Keratinocyte (primary cell): ENCODE measurements around the gene HSP90AA1.

Experiments used
- EZH2 ChIP-seq: IDR thresholded peaks from one replicate; pipeline ENCODE4 v1.6.1; 2012; ENCODE audit warnings: inconsistent platforms, mild to moderate bottlenecking, low read length, moderate library complexity
- TF ChIP-seq, protein P1 (sequence below), 3 experiments: IDR thresholded peaks in 1 of 3; conservative IDR thresholded peaks in 1 of 3; optimal IDR thresholded peaks in 1 of 3; 2 replicates in 2 of 3; 3 replicates in 1 of 3; pipeline versions ENCODE3 to v1.5.1; 2011; ENCODE audit warnings: low read length in 3 of 3, mild to moderate bottlenecking in 3 of 3, moderate library complexity in 2 of 3, control low read depth in 1 of 3, inconsistent platforms in 1 of 3; ENCODE audit not compliant: insufficient read depth in 2 of 3; ENCODE audit errors: extremely low read depth in 1 of 3

DNA sequence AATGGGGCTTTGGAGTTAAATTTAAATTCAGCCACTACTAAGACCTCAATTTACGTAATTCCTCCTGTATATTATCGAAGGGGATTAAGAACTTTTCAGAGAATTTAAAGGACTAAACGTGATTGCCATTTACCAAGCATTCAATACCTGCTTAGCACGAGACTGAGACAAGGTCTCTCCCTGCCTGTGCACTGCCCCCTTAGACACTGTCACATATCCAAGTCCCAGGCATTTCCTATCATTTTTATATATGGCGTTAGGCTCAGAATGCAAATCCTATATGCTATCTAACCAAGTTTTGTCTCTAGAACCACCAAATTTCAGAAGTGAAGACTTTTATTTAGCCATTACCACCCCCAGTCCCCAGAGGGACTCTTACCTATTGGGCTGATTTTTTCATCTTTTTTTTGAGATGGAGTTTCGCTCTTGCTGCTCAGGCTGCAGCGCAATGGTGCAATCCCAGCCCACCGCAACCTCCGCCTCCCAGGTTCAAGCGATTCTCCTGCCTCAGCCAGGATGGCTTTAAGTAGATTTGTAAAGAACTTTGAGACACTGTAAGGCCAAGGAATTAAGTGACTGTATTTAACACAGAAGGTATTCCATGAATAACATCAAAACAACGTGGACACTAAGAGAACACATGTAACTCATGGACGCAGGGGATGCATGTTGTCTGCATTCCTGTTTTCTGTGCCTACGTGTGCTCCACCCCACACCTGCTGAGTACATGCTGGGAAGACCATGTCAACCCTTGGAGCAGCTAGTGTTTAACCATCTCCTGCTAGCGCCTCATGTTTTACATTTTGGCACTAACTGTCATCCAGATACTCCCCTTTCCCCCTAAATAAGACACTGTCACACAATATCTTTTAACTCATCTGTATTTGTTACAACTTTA, 6.4 kb downstream of the HSP90AA1 start:
- TF ChIP-seq, protein P1, sequence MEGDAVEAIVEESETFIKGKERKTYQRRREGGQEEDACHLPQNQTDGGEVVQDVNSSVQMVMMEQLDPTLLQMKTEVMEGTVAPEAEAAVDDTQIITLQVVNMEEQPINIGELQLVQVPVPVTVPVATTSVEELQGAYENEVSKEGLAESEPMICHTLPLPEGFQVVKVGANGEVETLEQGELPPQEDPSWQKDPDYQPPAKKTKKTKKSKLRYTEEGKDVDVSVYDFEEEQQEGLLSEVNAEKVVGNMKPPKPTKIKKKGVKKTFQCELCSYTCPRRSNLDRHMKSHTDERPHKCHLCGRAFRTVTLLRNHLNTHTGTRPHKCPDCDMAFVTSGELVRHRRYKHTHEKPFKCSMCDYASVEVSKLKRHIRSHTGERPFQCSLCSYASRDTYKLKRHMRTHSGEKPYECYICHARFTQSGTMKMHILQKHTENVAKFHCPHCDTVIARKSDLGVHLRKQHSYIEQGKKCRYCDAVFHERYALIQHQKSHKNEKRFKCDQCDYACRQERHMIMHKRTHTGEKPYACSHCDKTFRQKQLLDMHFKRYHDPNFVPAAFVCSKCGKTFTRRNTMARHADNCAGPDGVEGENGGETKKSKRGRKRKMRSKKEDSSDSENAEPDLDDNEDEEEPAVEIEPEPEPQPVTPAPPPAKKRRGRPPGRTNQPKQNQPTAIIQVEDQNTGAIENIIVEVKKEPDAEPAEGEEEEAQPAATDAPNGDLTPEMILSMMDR (optimal IDR thresholded peaks at IDR 0.05 in 1 of 3, IDR thresholded peaks at IDR 0.05 in 1 of 3, conservative IDR thresholded peaks at IDR 0.05 in 1 of 3; ENCODE audit: extremely low read depth in 1 of 3, insufficient read depth in 2 of 3, low read length in 3 of 3): no peak
- TF ChIP-seq EZH2: no peak
